Body of pancreas (tissue), 4 donors: Measurements from ENCODE around the gene PIH1D1.

ENCODE experiments used
- POLR2A ChIP-seq, 3 donors: fragments of 450-650 bp; IDR thresholded peaks; one replicate each; pipeline ENCODE4 v1.6.1; 2016; ENCODE audit warnings: antibody characterized with exemption in 3 of 3, mild to moderate bottlenecking in 2 of 3
- TF ChIP-seq, protein P1 (sequence below), 7 experiments: fragments of 450-650 bp in 4 of 7; fragments of 200-600 bp in 3 of 7; sonication (generic) in 3 of 7; IDR thresholded peaks; one replicate each; pipeline ENCODE4 v1.5.1; 2016 to 2019; ENCODE audit warnings: antibody characterized with exemption in 7 of 7

GRCh38 chr19:49400029-49400428, 51.6 kb downstream of the PIH1D1 start:
- TF ChIP-seq, protein P1, sequence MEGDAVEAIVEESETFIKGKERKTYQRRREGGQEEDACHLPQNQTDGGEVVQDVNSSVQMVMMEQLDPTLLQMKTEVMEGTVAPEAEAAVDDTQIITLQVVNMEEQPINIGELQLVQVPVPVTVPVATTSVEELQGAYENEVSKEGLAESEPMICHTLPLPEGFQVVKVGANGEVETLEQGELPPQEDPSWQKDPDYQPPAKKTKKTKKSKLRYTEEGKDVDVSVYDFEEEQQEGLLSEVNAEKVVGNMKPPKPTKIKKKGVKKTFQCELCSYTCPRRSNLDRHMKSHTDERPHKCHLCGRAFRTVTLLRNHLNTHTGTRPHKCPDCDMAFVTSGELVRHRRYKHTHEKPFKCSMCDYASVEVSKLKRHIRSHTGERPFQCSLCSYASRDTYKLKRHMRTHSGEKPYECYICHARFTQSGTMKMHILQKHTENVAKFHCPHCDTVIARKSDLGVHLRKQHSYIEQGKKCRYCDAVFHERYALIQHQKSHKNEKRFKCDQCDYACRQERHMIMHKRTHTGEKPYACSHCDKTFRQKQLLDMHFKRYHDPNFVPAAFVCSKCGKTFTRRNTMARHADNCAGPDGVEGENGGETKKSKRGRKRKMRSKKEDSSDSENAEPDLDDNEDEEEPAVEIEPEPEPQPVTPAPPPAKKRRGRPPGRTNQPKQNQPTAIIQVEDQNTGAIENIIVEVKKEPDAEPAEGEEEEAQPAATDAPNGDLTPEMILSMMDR (IDR thresholded peaks at IDR 0.05), result no peak
- no peak for TF ChIP-seq POLR2A (IDR thresholded peaks at IDR 0.05)
